ENCODE measurements around the gene STXBP1. TPM values are rescaled to one million over a fixed set of nuclear protein-coding genes. Genes with fewer than 3 reads are reported as not detected.

STXBP1 gene
- total RNA-seq, 1 donor from 2014 or later = 36.9 TPM

DNA sequence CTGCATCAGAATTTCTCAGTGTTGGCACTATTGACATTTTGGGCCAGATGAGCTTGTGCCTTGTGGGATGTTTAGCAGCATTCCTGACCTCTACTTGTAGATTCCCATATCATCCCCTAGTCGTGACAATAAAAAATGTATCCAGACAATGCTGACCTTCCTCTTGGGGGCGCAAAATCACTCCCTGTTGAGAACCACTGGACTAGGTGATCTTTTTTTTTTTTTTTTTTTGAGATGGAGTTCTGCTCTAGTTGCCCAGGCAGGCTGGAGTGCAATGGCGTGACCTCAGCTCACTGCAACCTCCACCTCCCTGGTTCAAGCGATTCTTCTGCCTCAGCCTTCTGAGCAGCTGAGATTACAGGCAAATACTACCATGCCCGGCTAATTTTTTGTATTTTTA is 22.6 kb downstream of the STXBP1 start:
- Histone ChIP-seq H3K27ac (replicated peaks) (peak overlapping the region; percentile 83), H3K4me3 (no peak overlapping the region), H3K4me1 (peaks cover 81% of the 10 kb centered on the region), H3K9me3 (replicated peaks) (no peaks in the 10 kb centered on the region), H3K27me3 (ENCODE audit: low read depth) (no peaks in the 10 kb centered on the region), H3K36me3 (no peaks in the 10 kb centered on the region)
- TF ChIP-seq, protein P1, sequence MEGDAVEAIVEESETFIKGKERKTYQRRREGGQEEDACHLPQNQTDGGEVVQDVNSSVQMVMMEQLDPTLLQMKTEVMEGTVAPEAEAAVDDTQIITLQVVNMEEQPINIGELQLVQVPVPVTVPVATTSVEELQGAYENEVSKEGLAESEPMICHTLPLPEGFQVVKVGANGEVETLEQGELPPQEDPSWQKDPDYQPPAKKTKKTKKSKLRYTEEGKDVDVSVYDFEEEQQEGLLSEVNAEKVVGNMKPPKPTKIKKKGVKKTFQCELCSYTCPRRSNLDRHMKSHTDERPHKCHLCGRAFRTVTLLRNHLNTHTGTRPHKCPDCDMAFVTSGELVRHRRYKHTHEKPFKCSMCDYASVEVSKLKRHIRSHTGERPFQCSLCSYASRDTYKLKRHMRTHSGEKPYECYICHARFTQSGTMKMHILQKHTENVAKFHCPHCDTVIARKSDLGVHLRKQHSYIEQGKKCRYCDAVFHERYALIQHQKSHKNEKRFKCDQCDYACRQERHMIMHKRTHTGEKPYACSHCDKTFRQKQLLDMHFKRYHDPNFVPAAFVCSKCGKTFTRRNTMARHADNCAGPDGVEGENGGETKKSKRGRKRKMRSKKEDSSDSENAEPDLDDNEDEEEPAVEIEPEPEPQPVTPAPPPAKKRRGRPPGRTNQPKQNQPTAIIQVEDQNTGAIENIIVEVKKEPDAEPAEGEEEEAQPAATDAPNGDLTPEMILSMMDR (IDR thresholded peaks at IDR 0.05; ENCODE audit: borderline replicate concordance) = no peak
- intact Hi-C loops (cut with micrococcal nuclease) = no loop called here
- no peak for DNase-seq

- H3K4me1 ChIP-seq = peaks cover 75% of the 10 kb centered on the region
- no peaks in the 10 kb centered on the region for H3K9me3 ChIP-seq (replicated peaks)
- DNase-seq = no peak
- no peaks in the 10 kb centered on the region for H3K27me3 ChIP-seq (ENCODE audit: low read depth)
- no peak overlapping the region for H3K4me3 ChIP-seq
- peak overlapping the region; percentile 83 for H3K27ac ChIP-seq (replicated peaks)
- intact Hi-C loops (cut with micrococcal nuclease) = no loop called here
- H3K36me3 ChIP-seq = no peaks in the 10 kb centered on the region
- TF ChIP-seq, protein P1 (IDR thresholded peaks at IDR 0.05; ENCODE audit: borderline replicate concordance) = no peak
These were observed 23.2 kb downstream of the STXBP1 start for GRCh38 chr9:127635201-127635735.

- Histone ChIP-seq H3K27me3 (ENCODE audit: low read depth) (no peaks in the 10 kb centered on the region), H3K4me1 (peaks cover 63% of the 10 kb centered on the region), H3K4me3 (peak overlapping the region; percentile 32), H3K9me3 (replicated peaks) (no peaks in the 10 kb centered on the region), H3K27ac (replicated peaks) (peak overlapping the region; percentile 41), H3K36me3 (no peaks in the 10 kb centered on the region)
- no peak for DNase-seq
- intact Hi-C loops (cut with micrococcal nuclease) = no loop called here
- TF ChIP-seq, protein P1 (IDR thresholded peaks at IDR 0.05; ENCODE audit: borderline replicate concordance) = no peak
These were observed 25.3 kb downstream of the STXBP1 start for GRCh38 chr9:127637322-127637847.

DNA sequence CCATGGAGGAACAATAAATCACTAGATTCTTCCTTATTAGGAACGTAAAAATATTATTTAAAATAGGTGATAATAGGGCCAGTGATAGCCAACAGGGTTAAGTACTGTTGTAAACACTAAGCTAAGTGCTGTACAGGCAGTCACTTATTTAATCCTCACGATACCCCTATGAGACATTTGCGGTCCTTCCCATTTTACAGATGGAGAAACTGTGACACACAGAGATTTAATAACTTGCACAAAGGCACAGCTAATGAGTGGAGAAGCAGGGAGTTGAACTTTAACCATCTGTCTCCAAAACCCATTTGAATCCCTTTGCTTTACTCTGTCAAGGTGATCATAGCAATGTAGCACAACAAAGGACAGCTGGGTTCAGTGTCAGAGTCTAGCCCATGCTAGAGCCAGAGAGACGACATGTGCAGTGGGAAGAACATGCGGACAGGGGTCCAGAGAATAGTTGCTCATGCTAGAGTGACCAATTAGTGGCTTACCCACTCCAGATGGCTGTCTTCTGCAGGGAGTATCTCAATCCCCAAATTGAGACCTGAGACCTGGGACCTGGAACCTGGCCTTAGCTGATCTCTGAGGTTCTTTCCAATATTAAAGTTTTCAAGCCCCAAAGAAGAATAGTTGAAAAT is 28.9 kb downstream of the STXBP1 start:
- Histone ChIP-seq H3K27me3 (ENCODE audit: low read depth) (no peaks in the 10 kb centered on the region), H3K36me3 (no peaks in the 10 kb centered on the region), H3K27ac (replicated peaks) (no peak overlapping the region), H3K9me3 (replicated peaks) (no peaks in the 10 kb centered on the region), H3K4me3 (no peak overlapping the region), H3K4me1 (peaks cover 44% of the 10 kb centered on the region)
- TF ChIP-seq, protein P1 (IDR thresholded peaks at IDR 0.05; ENCODE audit: borderline replicate concordance) = no peak
- no peak for DNase-seq
- intact Hi-C loops (cut with micrococcal nuclease) = no loop called here

DNA sequence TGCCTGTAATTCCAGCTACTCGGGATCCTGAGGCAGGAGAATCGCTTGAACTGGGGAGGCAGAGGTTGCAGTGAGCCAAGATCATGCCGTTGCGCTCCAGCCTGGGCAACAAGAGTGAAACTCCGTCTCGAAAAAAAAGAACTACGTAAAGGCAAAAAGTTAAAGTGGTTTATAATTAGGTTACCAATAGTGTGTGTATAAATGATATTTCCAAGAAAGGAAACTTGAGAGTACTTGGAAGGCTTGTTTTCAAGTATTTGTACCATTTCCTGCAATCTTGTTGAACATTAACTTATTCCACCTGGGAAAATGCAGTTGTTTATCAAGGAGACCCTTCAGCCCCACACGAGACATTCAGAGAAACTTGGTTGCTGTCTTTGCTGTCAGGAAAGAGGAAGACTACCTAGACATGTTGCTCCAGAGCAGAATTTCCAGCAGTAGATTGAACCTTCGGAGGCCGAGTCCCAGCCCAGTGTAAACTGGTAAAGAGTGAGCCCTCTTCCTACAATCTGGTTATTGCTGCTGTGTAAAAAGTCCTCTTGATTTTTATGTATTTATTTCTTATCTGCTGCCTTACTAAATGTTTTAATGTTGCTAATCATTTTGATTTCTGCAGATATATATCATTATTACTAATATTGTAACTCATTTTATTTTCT is 30.1 kb downstream of the STXBP1 start:
- no peak for DNase-seq
- H3K4me1 ChIP-seq = peaks cover 38% of the 10 kb centered on the region
- peak overlapping the region; percentile 20 for H3K27ac ChIP-seq (replicated peaks)

More for the DNA sequence above, 30.1 kb downstream of the STXBP1 start:
- Histone ChIP-seq H3K36me3 (no peaks in the 10 kb centered on the region), H3K9me3 (replicated peaks) (no peaks in the 10 kb centered on the region), H3K4me3 (peak overlapping the region; percentile 17), H3K27me3 (ENCODE audit: low read depth) (no peaks in the 10 kb centered on the region)
- TF ChIP-seq, protein P1 (IDR thresholded peaks at IDR 0.05; ENCODE audit: borderline replicate concordance) = no peak
- intact Hi-C loops (cut with micrococcal nuclease) = no loop called here
